Measurements from ENCODE around the gene LRRC4B.

Gene LRRC4B

DNA sequence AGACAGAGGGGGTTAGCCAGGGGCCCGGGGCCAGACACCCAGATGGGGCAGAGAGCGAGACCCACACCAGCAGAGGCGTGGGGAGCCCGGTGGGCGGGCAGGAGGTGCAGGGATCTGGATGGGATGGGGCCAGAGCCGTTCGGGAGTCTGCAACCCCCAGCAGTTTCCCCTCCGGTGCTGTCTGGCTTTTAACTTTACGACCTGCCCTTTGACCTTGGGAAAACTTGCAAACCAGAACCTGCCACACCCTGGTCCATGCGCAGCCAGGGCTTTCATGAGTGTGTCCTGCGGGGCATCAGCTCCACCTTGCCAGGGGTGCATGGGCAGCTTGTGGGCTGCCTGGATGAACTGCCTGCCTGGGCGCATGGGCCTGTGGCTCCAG lies 67.1 kb downstream of the LRRC4B start:
- DNase-seq = no peak

DNA sequence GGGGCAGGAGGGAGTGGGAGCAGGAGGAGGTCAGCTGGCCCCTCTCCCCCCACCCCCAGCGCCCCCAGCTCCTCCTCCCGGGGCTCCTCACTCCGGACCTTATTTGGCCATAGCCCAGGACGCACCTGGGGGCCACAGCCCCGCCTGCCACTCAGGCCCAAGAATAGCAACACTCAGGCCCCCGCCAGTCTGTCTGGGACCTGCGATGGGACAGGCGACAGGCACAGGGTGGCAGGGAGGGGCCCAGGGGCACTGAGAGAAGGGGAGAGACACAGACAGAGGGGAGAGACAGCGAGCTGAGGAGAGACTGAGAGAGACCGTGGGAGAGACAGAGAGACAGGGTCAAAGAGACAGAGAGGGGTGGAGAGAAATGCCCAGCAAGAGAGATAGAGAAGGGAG lies 67.5 kb downstream of the LRRC4B start:
- DNase-seq = no peak

DNA sequence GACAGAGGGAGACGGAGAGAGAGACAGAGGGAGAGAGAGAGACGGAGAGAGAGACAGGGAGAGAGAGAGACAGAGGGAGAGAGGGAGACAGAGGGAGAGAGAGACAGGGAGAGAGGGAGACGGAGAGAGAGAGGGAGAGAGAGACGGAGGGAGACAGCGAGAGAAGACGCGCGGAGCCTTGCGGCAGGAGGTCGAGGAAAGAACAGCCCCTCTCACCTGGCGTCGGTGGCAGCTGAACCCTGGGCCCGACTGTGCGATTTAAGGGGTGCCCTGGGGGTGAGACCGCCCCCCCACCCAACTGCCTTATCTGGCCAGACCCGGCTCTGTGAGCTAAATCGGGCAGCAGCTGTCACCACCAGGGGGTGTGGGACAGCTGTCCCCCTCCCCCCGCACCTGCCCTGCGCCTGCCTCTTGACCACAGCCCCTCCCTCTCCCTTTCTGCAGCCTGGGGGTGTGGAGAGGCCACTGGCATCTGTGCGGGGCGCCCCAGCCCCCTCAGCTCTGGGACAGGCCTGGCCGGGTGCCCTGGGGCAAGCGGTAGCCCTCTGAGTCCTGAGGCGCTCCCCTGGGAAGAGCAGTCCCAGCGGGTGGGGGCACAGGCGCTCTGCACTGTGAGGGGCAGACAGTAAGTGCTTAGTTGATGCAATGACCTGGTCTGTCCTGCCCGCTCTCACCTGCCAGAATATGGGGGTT lies 68.0 kb downstream of the LRRC4B start:
- DNase-seq = no peak

DNA sequence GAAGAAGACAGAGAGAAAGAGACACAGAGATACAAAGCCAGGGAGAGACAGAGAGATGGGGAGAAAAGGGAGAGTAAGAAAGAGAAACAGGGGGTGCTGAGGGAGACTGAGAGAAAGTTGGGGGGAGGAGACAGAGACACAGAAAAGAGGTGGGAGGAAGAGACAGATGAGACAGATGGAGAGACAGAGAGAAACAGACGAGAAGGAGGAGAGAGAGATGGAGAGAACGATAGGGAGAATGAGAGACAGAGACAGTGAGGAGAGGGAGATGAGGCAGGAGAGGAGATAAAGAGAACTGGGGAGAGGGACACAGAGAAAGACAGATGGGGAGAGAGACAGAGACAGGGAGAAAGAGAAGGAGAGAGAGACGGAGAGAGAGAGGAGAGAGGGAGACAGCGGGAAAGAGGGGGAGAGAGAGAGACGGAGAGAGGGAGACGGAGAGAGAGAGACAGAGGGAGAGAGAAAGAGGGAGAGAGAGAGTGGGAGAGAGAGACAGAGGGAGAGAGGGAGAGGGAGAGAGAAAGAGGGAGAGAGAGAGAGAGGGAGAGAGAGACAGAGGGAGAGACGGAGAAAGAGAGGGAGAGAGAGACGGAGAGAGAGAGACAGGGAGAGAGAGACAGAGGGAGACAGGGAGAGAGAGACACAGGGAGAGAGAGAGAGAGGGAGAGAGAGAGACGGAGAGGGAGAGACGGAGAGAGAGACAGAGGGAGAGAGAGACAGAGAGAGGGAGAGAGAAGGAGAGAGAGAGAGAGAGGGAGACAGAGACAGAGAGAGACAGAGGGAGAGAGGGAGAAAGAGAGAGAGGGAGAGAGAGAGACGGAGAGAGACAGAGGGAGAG lies 69.8 kb downstream of the LRRC4B start:
- no peak for DNase-seq

DNA sequence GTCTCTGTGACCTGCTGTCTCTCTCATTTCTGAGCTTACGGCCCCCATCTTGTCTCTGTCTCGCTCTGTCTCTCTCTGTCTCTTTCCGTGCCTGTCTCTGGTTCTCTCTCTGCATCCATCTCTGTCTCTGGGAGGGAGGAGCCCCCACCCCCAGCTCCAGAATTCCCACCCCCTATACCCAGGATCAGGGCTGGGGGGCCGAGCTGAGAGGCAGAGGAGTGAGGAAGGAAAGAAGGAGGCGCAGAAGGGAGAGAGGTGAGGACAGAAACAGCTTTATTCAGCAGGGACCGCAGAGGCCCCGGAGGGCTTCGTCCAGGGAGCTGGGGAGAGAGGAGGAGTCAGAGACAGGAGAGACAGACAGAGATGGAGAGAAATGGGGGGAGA lies 71.2 kb downstream of the LRRC4B start:
- DNase-seq = no peak

DNA sequence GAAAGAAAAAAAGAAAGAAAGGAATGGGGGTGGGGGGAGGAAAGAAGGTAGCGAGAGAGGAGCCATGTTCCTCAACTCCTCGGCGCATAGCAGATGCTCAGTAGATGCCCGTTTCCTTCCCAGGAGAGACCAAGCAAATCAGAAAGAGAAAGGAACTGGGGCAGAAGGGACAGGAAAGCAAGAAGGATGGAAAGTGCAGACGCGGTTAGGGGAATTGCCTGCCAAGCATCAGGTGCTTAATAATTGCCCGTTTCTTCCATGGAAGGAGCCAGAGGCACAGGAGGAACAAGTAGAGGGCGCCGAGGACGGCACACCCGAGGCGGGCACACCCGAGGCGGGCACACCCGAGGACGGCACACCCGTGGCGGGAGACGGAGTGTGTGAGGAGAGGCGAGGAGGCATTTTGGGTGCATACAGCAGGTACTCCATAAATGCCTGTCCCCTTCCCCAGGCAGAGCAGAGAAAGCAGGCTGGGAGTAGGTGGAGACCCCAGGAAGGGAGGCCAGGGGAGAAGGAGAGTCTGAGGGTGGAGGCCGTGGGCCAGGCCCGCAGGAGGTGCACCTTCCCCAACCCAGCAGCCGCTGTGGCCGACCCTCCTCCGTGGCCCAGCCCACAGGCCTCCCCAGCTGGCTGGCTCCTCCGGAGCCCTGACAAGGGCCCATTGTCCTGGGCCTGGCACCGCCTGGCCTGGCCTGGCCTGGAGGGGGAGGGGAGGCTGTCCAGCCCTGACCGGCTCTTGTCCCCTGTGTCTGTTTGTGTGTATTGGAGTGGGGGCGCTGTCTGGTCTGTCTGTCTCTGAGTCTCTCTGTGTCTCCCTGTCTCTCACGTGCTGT lies 71.8 kb downstream of the LRRC4B start:
- DNase-seq = no peak

DNA sequence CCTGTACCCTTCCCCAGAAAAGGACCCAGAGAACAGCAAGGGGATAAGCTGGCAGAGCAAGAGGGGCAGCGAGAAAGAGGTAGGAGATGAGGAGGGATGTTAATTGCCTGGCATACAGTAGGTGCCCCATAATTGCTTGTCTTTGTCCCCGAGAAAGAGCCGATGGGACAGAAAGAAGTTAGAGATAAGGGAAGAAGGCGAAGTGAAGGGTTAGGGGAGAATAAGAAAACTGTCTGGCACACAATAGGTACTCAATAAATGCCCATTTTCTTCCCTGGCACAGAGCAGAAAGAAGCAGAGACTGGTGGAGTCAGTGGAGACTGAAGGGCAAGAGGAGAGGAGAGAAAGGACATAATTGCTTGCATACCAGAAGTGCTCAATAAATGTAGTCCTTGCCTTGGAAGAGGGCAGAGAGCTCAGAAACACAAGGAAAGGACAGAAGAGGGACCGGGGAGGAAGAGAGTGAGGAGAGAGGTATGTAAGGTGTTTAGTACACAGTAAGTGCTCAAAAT lies 73.2 kb downstream of the LRRC4B start:
- no peak for DNase-seq

DNA sequence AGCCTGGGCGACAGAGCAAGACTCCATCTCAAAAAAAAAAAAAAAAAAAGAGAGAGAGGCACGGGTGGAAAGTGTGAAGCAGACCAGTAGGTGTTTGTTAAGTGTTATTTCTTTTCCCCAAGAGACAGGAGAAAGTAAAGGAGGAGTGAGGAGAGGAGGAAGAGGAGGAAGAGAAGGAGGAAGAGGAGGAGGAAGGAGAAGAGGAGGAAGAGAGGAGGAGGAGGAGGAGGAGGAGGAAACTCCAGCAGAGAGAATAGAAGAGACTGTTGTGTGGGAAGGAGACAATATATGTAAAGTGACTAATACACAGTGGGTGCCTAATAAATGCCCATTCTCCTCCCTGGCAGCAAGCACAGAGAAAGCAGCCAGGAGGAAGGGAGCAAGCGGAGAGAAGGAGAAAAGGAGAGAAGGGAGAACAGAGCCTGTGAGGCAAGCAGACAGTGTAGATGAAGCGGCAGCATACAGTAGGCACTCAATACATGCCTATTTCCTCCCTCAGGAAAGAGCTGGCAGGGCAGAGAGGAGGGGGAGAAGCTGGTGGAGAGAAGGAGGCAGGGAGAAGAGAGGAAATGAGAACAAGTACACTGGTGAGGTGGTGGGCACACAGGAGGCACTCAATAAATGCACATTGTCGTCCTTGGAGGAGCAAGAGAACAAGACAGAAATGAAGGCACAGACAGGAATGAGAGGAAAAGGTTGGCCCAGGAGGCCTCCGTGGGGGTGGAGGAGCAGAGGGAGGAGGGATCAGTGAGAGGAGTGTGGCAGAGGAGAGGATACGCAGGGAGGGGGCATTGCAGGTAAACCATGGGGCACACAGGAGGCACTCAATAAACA lies 73.8 kb downstream of the LRRC4B start:
- DNase-seq = no peak

DNA sequence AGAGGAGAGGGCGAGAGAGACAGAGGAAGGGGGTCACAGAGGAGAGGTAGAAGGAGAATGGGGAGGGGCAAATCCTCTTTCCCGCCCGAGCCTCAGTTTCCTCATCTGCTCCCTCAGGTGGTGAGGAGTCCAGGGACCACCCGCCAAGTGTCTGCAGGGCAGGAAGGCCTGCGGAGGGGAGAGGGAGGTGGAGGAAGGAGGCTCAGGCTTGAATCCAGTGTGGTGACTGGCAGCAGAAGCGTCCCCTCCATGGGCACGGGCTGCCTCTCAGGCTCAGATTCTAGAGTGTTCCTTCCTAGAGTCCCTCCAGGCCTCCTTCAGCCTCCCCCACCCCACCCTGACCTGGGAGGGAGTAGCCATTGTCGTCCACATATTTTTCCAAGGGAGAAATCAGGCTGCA lies 75.1 kb downstream of the LRRC4B start:
- DNase-seq = no peak

DNA sequence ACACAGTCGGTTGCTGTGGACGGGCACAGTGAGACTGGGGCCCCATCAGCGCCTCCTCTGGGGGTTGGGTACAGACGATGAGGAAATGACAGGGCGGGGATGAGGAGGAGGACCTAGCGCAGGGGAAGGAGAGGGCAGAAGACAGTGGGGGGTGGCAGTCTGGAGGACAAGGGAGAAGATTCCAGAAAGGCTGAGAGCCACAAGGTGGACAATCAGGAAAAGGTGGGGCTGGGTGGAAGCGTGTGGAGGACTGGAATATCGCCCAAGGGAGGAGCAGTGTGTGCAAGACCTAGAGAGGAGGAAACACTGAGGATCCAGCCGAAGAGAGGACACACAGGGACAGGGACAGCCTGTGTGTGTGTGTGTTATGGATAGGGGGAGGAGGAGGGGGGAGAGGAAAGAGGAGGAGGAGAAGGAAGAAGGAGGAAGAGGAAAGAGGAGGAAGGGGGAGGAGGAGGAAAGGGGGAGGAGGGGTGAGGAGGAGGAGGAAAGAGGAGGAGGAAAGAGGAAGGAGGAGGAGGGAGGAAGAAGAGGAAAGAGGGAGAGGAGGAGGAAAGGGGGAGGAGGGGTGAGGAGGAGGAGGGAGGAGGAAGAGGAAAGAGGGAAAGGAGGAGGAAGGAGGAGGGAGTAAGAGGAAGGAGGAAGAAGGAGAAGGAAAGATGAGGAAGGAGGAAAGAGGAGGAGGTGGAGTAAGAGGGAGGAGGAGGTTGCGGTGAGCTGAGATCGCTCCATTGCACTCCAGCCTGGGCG lies 75.8 kb downstream of the LRRC4B start:
- peak; percentile 50 to 52 for DNase-seq

DNA sequence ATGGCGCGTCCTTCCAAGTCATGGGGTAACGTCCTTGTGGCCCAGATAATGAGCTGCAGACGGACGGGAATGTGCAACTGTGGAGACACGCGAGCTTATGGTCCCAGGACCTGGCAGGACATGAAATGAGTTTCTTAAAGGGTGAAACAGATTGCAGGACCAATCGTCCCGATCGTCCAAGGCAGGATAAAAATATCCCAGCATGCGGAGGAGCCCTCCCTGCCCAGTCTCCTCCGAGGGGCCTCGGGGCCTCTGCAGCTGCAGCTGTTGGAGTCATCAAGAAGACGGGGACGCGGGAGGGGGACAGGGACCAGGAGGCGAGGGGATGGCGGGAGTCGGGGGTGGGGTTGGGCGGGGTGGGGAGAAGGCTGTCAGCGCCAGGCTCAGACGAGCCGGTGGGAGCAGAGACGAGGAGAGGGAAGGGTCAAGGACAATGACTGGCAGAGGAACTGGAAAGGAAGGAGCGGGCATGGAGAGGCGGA lies 77.2 kb downstream of the LRRC4B start:
- DNase-seq = no peak

DNA sequence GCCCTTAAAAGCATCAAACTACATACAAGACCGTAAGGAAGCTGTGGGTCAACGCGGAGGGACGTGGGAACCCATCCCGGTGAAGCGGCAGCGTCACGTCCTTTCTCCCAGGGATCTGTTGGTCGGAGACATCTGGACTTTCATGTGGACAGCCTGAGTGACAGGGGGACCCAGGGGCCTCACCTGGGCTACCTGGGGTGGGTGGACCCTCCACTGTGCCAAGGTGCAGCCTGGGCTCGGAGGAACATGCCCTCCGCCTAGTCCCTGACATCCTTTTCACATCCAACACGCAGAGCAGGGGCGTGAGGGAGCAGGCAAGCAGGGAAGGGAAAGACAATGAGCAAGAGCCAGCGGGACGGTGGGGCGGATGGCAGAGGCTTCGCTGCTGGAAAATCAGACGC lies 77.8 kb downstream of the LRRC4B start:
- no peak for DNase-seq

DNA sequence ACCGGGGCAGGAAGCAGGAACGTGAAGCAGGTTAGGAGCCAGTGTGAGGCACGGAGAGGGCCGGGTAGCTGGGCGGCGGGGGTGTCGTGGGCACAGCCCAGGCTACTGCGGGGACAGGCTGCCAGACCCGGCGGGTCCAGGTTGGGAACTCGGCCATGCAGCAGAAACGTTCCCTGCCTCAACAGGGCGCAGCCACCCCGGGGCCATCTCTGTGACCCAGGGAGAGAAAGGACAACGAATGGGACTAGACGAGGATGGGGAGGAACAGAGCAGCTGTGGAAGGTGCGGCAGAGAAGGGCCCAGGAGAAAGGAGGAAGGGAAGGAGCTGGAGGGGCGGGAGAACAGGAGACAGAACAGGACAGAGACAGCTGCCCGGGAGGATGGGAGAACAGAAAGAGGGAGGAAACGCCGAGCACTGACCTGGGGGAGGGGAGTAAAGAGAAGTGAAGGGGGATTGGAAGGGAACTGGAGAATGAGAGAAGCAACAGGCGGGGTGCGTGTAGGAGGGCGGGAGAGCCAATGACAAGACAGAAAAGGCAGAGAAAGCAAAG lies 78.7 kb downstream of the LRRC4B start:
- DNase-seq = no peak

DNA sequence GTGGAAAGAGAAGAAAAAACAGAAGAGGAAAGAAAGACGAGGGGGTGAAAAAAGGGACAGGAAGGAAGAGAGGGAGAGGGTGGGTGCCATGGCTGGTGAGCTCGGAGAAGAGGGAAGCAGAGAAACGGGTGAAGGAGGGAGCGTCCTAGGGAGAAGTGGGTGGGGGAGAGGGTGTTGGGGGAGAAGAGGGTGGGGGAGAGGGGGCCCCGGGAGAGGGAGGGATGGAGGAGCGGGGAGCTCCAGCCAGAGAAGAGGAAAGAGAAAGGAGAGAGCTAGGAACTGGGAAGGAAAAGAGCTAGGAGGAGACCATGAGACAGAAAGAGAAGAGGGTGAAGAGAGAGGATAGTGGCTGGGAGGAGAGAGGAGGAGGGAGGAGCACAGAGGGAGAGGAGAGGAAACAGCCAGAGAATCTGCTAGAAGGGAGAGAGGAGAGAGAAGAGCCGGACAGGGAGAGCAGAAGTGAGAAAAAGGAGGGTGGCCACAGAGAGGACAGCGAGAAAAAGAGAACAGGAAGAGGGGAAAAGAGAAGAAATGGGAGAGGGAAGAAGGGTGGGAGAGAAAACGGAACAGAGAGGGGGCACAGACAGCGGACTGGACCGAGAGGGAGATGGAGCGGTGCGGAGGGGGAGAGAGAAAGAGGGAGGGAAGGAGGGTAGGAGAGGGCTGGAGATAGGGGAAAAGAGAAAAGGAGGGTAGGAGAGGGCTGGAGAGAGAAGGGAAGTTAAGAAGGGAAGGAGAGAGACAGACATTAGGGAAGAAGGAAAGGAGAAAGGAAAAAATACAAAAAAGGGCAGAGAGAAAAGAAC lies 79.6 kb downstream of the LRRC4B start:
- no peak for DNase-seq

DNA sequence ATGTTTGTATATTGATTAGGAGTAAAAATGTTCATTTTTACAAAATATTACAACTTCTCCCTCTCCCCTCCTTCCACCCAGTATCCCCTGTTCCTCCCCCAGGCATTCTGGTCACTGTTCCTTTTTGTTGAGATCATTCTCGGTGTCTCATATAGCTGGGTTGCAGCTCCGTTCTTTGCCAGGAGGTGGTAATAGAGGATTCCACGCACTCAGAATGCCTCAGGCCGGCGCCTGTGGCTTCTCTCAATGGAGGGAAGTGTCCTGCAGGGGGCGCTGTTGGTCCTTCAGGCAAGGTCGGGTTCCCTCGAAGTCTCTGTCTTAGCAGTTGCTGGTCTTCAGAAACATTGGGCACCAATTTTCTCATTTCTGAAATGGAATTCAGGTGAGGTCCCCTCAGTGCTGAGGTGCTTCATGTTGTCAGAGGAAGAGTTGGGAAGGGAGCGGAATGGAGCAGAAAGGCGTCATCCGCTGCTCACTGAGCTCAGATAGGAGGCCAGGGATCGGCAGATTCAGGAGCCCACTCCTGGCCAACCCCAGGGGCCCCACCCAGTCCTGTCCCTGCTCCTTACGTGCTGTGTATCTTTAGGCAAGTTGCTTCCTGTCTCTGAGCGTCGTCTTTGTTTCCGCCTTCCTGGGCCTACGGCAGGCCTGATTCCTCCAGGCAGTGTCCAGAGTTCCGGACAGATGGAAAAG lies 81.3 kb downstream of the LRRC4B start:
- peak; percentile 75 for DNase-seq

DNA sequence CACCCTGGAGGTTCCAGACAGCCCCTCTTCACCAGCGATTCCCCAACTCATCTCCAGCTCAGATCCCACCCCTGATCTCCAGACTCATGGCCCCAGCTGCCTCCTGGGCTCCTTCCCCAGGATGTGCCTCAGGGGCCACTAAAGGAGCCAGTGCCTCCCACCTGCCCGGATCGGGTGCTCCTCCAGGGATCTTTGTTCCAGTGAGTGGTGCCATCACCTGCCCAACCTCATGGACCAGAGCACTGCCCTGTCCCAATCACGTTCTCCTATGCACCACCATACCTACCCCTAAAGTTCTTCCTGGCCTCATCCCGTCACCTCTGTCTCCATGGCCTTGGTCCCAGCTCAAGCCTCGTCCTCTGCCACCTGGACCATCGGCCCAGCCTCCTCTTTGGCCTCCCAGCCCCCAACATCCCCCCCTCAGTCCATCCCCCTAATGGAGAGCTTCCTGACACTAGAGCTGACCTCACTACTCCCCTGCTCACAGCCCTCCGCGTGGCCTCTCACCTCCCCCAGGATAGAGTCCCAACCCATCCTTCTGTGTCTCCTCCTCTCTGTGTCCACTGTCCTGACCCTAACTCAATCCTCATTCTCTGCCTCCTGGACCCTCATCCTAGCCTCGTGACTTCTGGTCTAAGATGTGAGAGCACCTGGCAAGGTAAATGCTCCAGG lies 82.8 kb downstream of the LRRC4B start:
- DNase-seq = no peak

DNA sequence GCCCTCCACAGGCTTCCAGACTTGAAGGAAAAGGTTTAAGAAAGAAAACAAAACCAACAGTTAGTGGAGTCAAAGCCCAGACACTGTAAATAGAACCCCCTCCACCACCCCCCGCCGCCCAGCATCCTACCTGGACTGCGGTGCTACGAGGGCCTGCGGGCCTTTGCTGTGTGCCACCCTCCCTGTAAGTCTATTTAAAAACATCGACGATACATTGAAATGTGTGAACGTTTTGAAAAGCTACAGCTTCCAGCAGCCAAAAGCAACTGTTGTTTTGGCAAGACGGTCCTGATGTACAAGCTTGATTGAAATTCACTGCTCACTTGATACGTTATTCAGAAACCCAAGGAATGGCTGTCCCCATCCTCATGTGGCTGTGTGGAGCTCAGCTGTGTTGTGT lies 85.3 kb downstream of the LRRC4B start:
- DNase-seq = no peak

DNA sequence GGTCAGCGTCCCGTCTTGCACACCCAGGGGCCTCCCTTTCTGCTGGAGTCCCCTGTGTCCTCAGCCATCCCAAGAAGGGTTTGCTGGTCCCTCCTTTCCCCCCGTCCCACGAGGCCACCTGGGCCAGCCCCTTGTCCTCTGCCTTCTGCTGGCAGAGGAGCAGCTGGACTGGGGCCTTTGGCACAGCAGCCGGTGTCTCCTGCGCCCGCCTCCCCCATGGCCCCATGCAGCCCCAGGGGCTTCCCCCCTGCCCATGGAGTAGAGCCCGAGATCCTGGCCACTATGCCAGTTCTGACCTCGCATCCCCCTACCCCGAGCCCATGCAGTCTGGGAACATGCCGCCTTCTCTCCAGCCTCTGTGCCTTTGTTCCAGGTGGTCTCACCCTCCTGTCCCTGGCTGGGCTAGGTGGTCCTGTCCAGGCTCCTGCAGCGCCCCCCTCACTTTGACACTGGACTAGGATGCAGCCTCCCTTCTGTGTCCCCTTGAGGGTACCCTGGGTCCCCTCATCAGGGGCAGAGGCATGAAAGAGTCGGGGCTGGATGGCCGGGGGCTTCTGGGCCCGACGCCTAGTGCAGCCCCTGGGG lies 85.9 kb downstream of the LRRC4B start:
- DNase-seq = no peak
